ENCODE data around the gene HSD3B7.

DNA sequence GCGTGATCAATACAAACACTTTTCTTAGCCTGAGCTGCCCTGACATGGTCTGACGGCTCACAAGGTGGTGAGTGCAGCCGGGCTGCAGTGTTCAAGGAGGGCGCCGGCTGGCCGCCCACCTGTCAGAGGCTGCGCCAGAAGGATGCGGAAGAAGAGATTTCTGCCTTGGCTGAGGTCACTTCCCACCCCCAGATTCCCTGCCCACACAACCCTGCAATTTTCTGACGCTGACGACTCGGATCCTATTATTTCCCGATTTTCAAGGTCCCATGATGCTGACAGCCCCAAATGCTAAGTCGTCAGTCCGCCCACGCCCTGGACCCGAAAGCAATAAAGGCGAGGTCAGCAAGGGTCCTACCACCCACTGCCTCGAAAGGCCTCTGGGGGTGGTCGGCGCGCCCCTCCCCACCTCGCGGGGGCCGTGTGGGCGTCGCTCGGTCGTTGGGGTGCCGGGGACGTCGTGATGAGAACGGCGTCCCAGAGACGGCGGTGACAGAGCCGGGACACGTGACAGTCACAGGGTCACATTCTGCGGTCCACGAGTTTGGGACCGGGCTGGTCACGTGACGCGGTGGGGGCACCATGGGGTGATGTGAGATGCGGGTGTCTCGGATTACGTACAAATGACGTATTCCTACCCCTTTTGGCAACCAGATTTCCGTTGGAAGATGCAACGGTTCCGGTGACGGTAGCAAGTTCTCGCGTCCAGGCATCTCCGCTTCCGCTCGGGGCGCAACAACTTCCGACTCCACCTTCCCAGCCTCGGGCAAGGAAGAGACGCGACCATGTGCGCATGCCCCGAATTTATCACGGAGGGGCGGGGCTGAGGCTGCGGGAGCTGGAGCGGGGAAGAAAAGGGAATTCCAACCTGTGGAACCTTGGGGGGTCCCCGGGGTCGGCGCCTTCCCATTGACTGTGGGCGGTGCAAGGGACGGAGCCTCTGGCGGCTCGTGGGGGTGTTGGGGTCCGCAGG, 48.0 kb downstream of the HSD3B7 start, which contains the start of gene STX4:
- TF ChIP-seq TAF1 (IDR thresholded peaks at IDR 0.05; ENCODE audit: borderline replicate concordance, insufficient read depth, low read length) (no peak), POLR2AphosphoS5 (IDR thresholded peaks at IDR 0.05; ENCODE audit: low read depth, low read length) (no peak), FOXP2 (optimal IDR thresholded peaks at IDR 0.05; ENCODE audit: borderline replicate concordance, extremely low read depth, extremely low read length, insufficient read depth) (no peak)
- TF ChIP-seq, protein P1, sequence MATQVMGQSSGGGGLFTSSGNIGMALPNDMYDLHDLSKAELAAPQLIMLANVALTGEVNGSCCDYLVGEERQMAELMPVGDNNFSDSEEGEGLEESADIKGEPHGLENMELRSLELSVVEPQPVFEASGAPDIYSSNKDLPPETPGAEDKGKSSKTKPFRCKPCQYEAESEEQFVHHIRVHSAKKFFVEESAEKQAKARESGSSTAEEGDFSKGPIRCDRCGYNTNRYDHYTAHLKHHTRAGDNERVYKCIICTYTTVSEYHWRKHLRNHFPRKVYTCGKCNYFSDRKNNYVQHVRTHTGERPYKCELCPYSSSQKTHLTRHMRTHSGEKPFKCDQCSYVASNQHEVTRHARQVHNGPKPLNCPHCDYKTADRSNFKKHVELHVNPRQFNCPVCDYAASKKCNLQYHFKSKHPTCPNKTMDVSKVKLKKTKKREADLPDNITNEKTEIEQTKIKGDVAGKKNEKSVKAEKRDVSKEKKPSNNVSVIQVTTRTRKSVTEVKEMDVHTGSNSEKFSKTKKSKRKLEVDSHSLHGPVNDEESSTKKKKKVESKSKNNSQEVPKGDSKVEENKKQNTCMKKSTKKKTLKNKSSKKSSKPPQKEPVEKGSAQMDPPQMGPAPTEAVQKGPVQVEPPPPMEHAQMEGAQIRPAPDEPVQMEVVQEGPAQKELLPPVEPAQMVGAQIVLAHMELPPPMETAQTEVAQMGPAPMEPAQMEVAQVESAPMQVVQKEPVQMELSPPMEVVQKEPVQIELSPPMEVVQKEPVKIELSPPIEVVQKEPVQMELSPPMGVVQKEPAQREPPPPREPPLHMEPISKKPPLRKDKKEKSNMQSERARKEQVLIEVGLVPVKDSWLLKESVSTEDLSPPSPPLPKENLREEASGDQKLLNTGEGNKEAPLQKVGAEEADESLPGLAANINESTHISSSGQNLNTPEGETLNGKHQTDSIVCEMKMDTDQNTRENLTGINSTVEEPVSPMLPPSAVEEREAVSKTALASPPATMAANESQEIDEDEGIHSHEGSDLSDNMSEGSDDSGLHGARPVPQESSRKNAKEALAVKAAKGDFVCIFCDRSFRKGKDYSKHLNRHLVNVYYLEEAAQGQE (IDR thresholded peaks at IDR 0.05; ENCODE audit: insufficient read depth in 1 of 2, low read depth in 2 of 2, low read length in 2 of 2), result no peak

Data from PFSK-1 (cell line).